ENCODE measurements around the gene PCDH15. TPM values are rescaled to one million over a fixed set of nuclear protein-coding genes. Genes with fewer than 3 reads are reported as not detected.

Gene PCDH15
- total RNA-seq, 4 donors from 2014 or later, result 0.70 to 2.3 TPM; not detected in 2

- TF ChIP-seq CTCF (IDR thresholded peaks at IDR 0.05) (no peak), POLR2A (IDR thresholded peaks at IDR 0.05) (no peak)
- H3K27me3 ChIP-seq, result no peaks in the 10 kb centered on the region
- H3K9me3 ChIP-seq, result no peaks in the 10 kb centered on the region
- no peak overlapping the region for H3K27ac ChIP-seq
- intact Hi-C loops (cut with DNase I; ENCODE audit: low total_unique reads), result no loop called here
- DNase-seq, result no peak
- H3K4me1 ChIP-seq, result no peaks in the 10 kb centered on the region
- H3K4me3 ChIP-seq, result no peak overlapping the region
- no peaks in the 10 kb centered on the region for H3K36me3 ChIP-seq
These were observed 1014.7 kb downstream of the PCDH15 start for GRCh38 chr10:53786236-53786900.

- DNase-seq, result no peak
- Histone ChIP-seq H3K4me3 (no peak overlapping the region), H3K27ac (no peak overlapping the region), H3K4me1 (no peaks in the 10 kb centered on the region), H3K36me3 (no peaks in the 10 kb centered on the region), H3K27me3 (no peaks in the 10 kb centered on the region), H3K9me3 (no peaks in the 10 kb centered on the region)
- TF ChIP-seq CTCF (IDR thresholded peaks at IDR 0.05), result no peak
- no peak for TF ChIP-seq POLR2A (IDR thresholded peaks at IDR 0.05)
- intact Hi-C loops (cut with DNase I; ENCODE audit: low total_unique reads), result no loop called here
These were observed 1029.3 kb downstream of the PCDH15 start for GRCh38 chr10:53771701-53772100.

GRCh38 chr10:53770903-53771302, 1030.1 kb downstream of the PCDH15 start:
- DNase-seq, result no peak
- Histone ChIP-seq H3K9me3 (no peaks in the 10 kb centered on the region), H3K4me3 (no peak overlapping the region), H3K36me3 (no peaks in the 10 kb centered on the region), H3K27me3 (no peaks in the 10 kb centered on the region), H3K4me1 (no peaks in the 10 kb centered on the region), H3K27ac (no peak overlapping the region)
- intact Hi-C loops (cut with DNase I; ENCODE audit: low total_unique reads), result no loop called here
- TF ChIP-seq POLR2A (IDR thresholded peaks at IDR 0.05) (no peak), CTCF (IDR thresholded peaks at IDR 0.05) (no peak)

GRCh38 chr10:53765311-53765710, 1035.7 kb downstream of the PCDH15 start:
- H3K9me3 ChIP-seq, result no peaks in the 10 kb centered on the region
- H3K27me3 ChIP-seq, result no peaks in the 10 kb centered on the region
- no peak for DNase-seq
- no peak overlapping the region for H3K27ac ChIP-seq
- no peak overlapping the region for H3K4me3 ChIP-seq
- no peaks in the 10 kb centered on the region for H3K4me1 ChIP-seq
- intact Hi-C loops (cut with DNase I; ENCODE audit: low total_unique reads), result no loop called here
- H3K36me3 ChIP-seq, result no peaks in the 10 kb centered on the region
- no peak for TF ChIP-seq POLR2A (IDR thresholded peaks at IDR 0.05)
- no peak for TF ChIP-seq CTCF (IDR thresholded peaks at IDR 0.05)

DNA sequence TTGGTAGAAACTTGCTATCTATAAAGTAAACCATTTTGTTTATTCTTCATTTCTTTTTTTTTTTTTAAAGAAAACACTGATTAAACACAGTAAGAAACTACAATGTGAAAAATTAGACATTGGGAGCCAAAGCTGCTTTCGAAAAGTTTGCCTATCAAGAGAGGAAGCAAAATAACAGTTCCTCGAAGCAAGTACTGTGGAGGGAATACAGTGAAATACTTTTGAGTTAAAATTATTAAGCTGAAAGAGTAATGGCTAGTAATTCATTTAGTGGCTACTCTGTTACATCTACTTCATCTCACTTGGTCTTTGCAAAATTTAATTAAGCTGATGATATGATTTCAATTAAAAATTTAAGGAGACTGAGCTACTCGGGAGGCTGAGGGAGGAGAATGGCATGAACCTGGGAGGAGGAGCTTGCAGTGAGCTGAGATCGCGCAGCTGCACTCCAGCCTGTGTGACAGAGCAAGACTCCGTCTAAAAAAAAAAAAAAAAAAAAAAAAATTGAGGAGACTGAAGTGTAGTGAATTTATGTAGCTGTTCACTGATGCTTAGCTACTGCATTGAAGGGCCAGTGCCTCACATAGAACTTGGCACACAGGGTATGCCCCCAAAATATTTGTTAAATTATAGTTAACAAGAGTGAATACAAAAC, 1046.3 kb downstream of the PCDH15 start:
- H3K36me3 ChIP-seq, result no peaks in the 10 kb centered on the region
- DNase-seq, result no peak
- H3K27ac ChIP-seq, result no peak overlapping the region
- H3K27me3 ChIP-seq, result no peaks in the 10 kb centered on the region
- intact Hi-C loops (cut with DNase I; ENCODE audit: low total_unique reads), result no loop called here
- no peak for TF ChIP-seq CTCF (IDR thresholded peaks at IDR 0.05)
- no peak for TF ChIP-seq POLR2A (IDR thresholded peaks at IDR 0.05)
- H3K4me1 ChIP-seq, result no peaks in the 10 kb centered on the region
- H3K9me3 ChIP-seq, result no peaks in the 10 kb centered on the region
- no peak overlapping the region for H3K4me3 ChIP-seq
